GM23338 (cell line): Measurements from ENCODE around the gene MEPE. TPM values are rescaled to one million over a fixed set of nuclear protein-coding genes. Genes with fewer than 3 reads are reported as not detected.
A peak's percentile ranks its signal among the peaks of the same experiment; 100 is the strongest.

Source experiments
- ATAC-seq: fragments of 200-7000 bp; cut with Tn5 transposase; 3 replicates; pipeline ENCODE4 v1.9.1; 2020
- DNase-seq: peaks from one replicate; pipeline ENCODE4 v3.0.0-alpha.2; 2015; ENCODE audit warnings: low spot score
- H2AFZ ChIP-seq: fragments of 200-600 bp; sonication (generic); 2 replicates; pipeline ENCODE4 v1.8.0; 2016; ENCODE audit warnings: antibody characterized with exemption, mild to moderate bottlenecking, moderate library complexity
- H3F3A ChIP-seq: fragments of 200-600 bp; sonication (generic); replicated peaks from 2 replicates; pipeline ENCODE4 v1.8.0; 2017; ENCODE audit warnings: antibody characterized with exemption, mixed run types, low read depth
- H3K27ac ChIP-seq: fragments of 200-600 bp; sonication (generic); 2 replicates; pipeline ENCODE4 v1.6.1; 2016; ENCODE audit warnings: low read depth
- H3K27me3 ChIP-seq: fragments of 200-600 bp; sonication (generic); 2 replicates; pipeline ENCODE4 v1.8.0; 2016; ENCODE audit warnings: mild to moderate bottlenecking, mixed run types, moderate library complexity; ENCODE audit not compliant: insufficient read depth
- H3K36me3 ChIP-seq: fragments of 200-600 bp; sonication (generic); 2 replicates; pipeline ENCODE4 v1.8.0; 2016; ENCODE audit warnings: mild to moderate bottlenecking; ENCODE audit not compliant: insufficient read depth
- H3K4me1 ChIP-seq: fragments of 200-600 bp; sonication (generic); 2 replicates; pipeline ENCODE4 v1.8.0; 2016; ENCODE audit warnings: mild to moderate bottlenecking, moderate library complexity; ENCODE audit not compliant: insufficient read depth
- H3K4me2 ChIP-seq: fragments of 200-600 bp; sonication (generic); 2 replicates; pipeline ENCODE4 v1.7.1; 2017; ENCODE audit warnings: mixed run types
- H3K4me3 ChIP-seq: fragments of 200-600 bp; sonication (generic); 2 replicates; pipeline ENCODE4 v1.6.1; 2016; ENCODE audit warnings: mixed run types
- H3K79me2 ChIP-seq: fragments of 200-600 bp; sonication (generic); replicated peaks from 2 replicates; pipeline ENCODE4 v1.8.0; 2017; ENCODE audit warnings: mild to moderate bottlenecking; ENCODE audit not compliant: insufficient read depth
- H3K9me2 ChIP-seq: fragments of 200-600 bp; sonication (generic); 2 replicates; pipeline ENCODE4 v1.8.0; 2017; ENCODE audit not compliant: insufficient read depth
- H4K20me1 ChIP-seq: fragments of 200-600 bp; sonication (generic); replicated peaks from 2 replicates; pipeline ENCODE4 v1.8.0; 2017; ENCODE audit warnings: mild to moderate bottlenecking; ENCODE audit not compliant: insufficient read depth
- H3K27ac Mint-ChIP-seq: 2 replicates; pipeline ENCODE4 v1.8.0; 2020; ENCODE audit warnings: inconsistent platforms, mild to moderate bottlenecking, moderate library complexity, mixed read lengths
- H3K27me3 Mint-ChIP-seq: 3 replicates; pipeline ENCODE4 v1.8.0; 2022; ENCODE audit warnings: low read depth, mild to moderate bottlenecking, moderate library complexity, mixed read lengths, inconsistent platforms; ENCODE audit not compliant: insufficient read depth, poor library complexity
- H3K36me3 Mint-ChIP-seq: 3 replicates; pipeline ENCODE4 v1.8.0; 2021; ENCODE audit warnings: low read depth, mild to moderate bottlenecking, inconsistent platforms, moderate library complexity, mixed read lengths
- H3K4me1 Mint-ChIP-seq: 3 replicates; pipeline ENCODE4 v1.8.0; 2020; ENCODE audit warnings: mild to moderate bottlenecking, inconsistent platforms, mixed read lengths
- H3K4me3 Mint-ChIP-seq: 3 replicates; pipeline ENCODE4 v1.8.0; 2021; ENCODE audit warnings: moderate library complexity, mild to moderate bottlenecking, inconsistent platforms, mixed read lengths
- H3K9me3 Mint-ChIP-seq: 3 replicates; pipeline ENCODE4 v1.8.0; 2020; ENCODE audit warnings: moderate library complexity, mild to moderate bottlenecking, inconsistent platforms, mixed read lengths
- CTCF ChIP-seq, 2 experiments: fragments of 200-600 bp in 1 of 2; sonication (generic) in 1 of 2; conservative IDR thresholded peaks; 2 replicates each; pipeline versions ENCODE4 v1.5.1 to v1.6.1; 2016 to 2017; ENCODE audit warnings: antibody characterized with exemption in 2 of 2, low read depth in 2 of 2, mild to moderate bottlenecking in 2 of 2, moderate library complexity in 1 of 2
- EZH2 ChIP-seq: fragments of 200-600 bp; sonication (generic); IDR thresholded peaks from one replicate; pipeline ENCODE4 v1.8.0; 2017; ENCODE audit warnings: antibody characterized with exemption, mild to moderate bottlenecking, low read depth; ENCODE audit not compliant: unreplicated experiment
- NANOG ChIP-seq: IDR thresholded peaks from 2 replicates; pipeline ENCODE4 v1.6.1; 2016; ENCODE audit warnings: antibody characterized with exemption, borderline replicate concordance
- POLR2AphosphoS5 ChIP-seq: IDR thresholded peaks from 2 replicates; pipeline ENCODE4 v1.6.1; 2016; ENCODE audit warnings: antibody characterized with exemption, low read depth
- ZNF114 ChIP-seq: fragments of 250-450 bp; sonication (Bioruptor Pico); IDR thresholded peaks from 2 replicates; pipeline ENCODE4 v1.5.0; 2020; ENCODE audit warnings: mild to moderate bottlenecking, moderate library complexity
- ZNF462 ChIP-seq: fragments of 250-450 bp; sonication (Bioruptor Pico); IDR thresholded peaks from 2 replicates; pipeline ENCODE4 v1.5.0; 2020; ENCODE audit warnings: mild to moderate bottlenecking, moderate library complexity
- polyA plus RNA-seq: library from polyadenylated mRNA; unstranded; fragments of >200 nt; fragmentation: Nextera tagmentation; extraction: Ambion mirVana; gene quantifications from 2 replicates; pipeline ENCODE4 v1.2.1, GENCODE V29; 2016
- total RNA-seq: library from RNA; depleted of rRNA; stranded (reverse); fragments of >200 nt; shearing (Covaris generic); gene quantifications from 2 replicates; pipeline ENCODE4 v1.2.3, GENCODE V29; 2014

Gene MEPE
- total and polyA plus RNA-seq, 2 experiments from 2014 or later: not detected

GRCh38 chr4:87783781-87784180 lies 49.0 kb upstream of the MEPE start (continued):
- no peak for TF ChIP-seq ZNF462 (CRISPR knock-in tag)
- TF ChIP-seq ZNF114 (CRISPR knock-in tag): no peak
- TF ChIP-seq POLR2AphosphoS5: no peak
- TF ChIP-seq NANOG: no peak
- no peak for TF ChIP-seq EZH2

- no peak for DNase-seq
- Mint-ChIP-seq H3K4me1 (no peaks in the 10 kb centered on the region), H3K27me3 (no peaks in the 10 kb centered on the region), H3K27ac (no peak overlapping the region), H3K9me3 (no peaks in the 10 kb centered on the region), H3K4me3 (no peak overlapping the region), H3K36me3 (no peaks in the 10 kb centered on the region)
- Histone ChIP-seq H3K27ac (no peak overlapping the region), H3K9me2 (peaks cover 4% of the 10 kb centered on the region; the same call in 1 of the 2 replicates), H3K4me1 (no peaks in the 10 kb centered on the region), H3K4me2 (no peak overlapping the region), H3K79me2 (no peaks in the 10 kb centered on the region), H3K36me3 (no peaks in the 10 kb centered on the region), H4K20me1 (no peaks in the 10 kb centered on the region), H3K27me3 (no peaks in the 10 kb centered on the region), H3F3A (no peaks in the 10 kb centered on the region), H2AFZ (0 out of 2 replicates have a peak overlapping the region, but pooled peaks have one; percentile 8), H3K4me3 (no peak overlapping the region)
- no peak for ATAC-seq
- no peak for TF ChIP-seq CTCF (conservative IDR thresholded peaks at IDR 0.05; ENCODE audit: low read depth in 2 of 2)
- no peak for TF ChIP-seq POLR2AphosphoS5
- no peak for TF ChIP-seq ZNF462 (CRISPR knock-in tag)
- no peak for TF ChIP-seq EZH2
Observed at GRCh38 chr4:87785731-87786509, 46.8 kb upstream of the MEPE start.
